ENCODE data around the gene PAPPA.

The PAPPA gene

GRCh38 chr9:116149844-116150243 lies 3.7 kb upstream of the PAPPA start:
- DNase-seq (ENCODE audit: low read depth) = no peak
- no peak overlapping the region for H3K4me3 ChIP-seq (ENCODE audit: control insufficient read depth, low read depth, low read length)
- peak; percentile 58 for TF ChIP-seq CTCF (IDR thresholded peaks at IDR 0.05; ENCODE audit: control insufficient read depth, insufficient read depth, low read depth, low read length, missing control alignments)

GRCh38 chr9:116151199-116151598 lies 2.4 kb upstream of the PAPPA start:
- no peak for TF ChIP-seq CTCF (IDR thresholded peaks at IDR 0.05; ENCODE audit: control insufficient read depth, insufficient read depth, low read depth, low read length, missing control alignments)
- no peak for DNase-seq (ENCODE audit: low read depth)
- H3K4me3 ChIP-seq (ENCODE audit: control insufficient read depth, low read depth, low read length) = no peak overlapping the region

- TF ChIP-seq CTCF (IDR thresholded peaks at IDR 0.05; ENCODE audit: control insufficient read depth, insufficient read depth, low read depth, low read length, missing control alignments) = no peak
- DNase-seq (ENCODE audit: low read depth) = peak; percentile 82
- no peak overlapping the region for H3K4me3 ChIP-seq (ENCODE audit: control insufficient read depth, low read depth, low read length)
Measured at GRCh38 chr9:116151966-116152381, 1.6 kb upstream of the PAPPA start.

- DNase-seq (ENCODE audit: low read depth) = no peak
- no peak overlapping the region for H3K4me3 ChIP-seq (ENCODE audit: control insufficient read depth, low read depth, low read length)
- TF ChIP-seq CTCF (IDR thresholded peaks at IDR 0.05; ENCODE audit: control insufficient read depth, insufficient read depth, low read depth, low read length, missing control alignments) = peak; percentile 31
Measured at GRCh38 chr9:116152390-116152789, 1.2 kb upstream of the PAPPA start.

GRCh38 chr9:116152941-116153764 lies 438 bp upstream of the PAPPA start:
- peak overlapping the region; percentile 48 for H3K4me3 ChIP-seq (ENCODE audit: control insufficient read depth, low read depth, low read length)
- no peak for DNase-seq (ENCODE audit: low read depth)
- no peak for TF ChIP-seq CTCF (IDR thresholded peaks at IDR 0.05; ENCODE audit: control insufficient read depth, insufficient read depth, low read depth, low read length, missing control alignments)

GRCh38 chr9:116154334-116154975 lies 864 bp downstream of the PAPPA start:
- no peak for DNase-seq (ENCODE audit: low read depth)
- no peak for TF ChIP-seq CTCF (IDR thresholded peaks at IDR 0.05; ENCODE audit: control insufficient read depth, insufficient read depth, low read depth, low read length, missing control alignments)
- H3K4me3 ChIP-seq (ENCODE audit: control insufficient read depth, low read depth, low read length) = peak overlapping the region; percentile 67
